ENCODE measurements around the gene SLC12A8.
"Not testable (repeated sequence)": the region's sequence is repeated elsewhere in the genome, so short reads cannot be mapped to it uniquely, and the experiment has no call there.

Gene SLC12A8

GRCh38 chr3:125110016-125110875, 102.3 kb downstream of the SLC12A8 start:
- DNase-seq (ENCODE audit: low read depth): no peak

- no peak for DNase-seq (ENCODE audit: low read depth)
Measured at GRCh38 chr3:125109536-125109925, 103.0 kb downstream of the SLC12A8 start.

GRCh38 chr3:125108833-125109535, 103.6 kb downstream of the SLC12A8 start:
- no peak for DNase-seq (ENCODE audit: low read depth)

GRCh38 chr3:125107861-125108567, 104.5 kb downstream of the SLC12A8 start:
- DNase-seq (ENCODE audit: low read depth): no peak

GRCh38 chr3:125107363-125107762, 105.2 kb downstream of the SLC12A8 start:
- DNase-seq (ENCODE audit: low read depth): no peak

GRCh38 chr3:125105116-125105515, 107.4 kb downstream of the SLC12A8 start:
- no peak for DNase-seq (ENCODE audit: low read depth)

- no peak for DNase-seq (ENCODE audit: low read depth)
Measured at GRCh38 chr3:125104639-125105038, 107.9 kb downstream of the SLC12A8 start.

- no peak for DNase-seq (ENCODE audit: low read depth)
Measured at GRCh38 chr3:125103406-125103805, 109.1 kb downstream of the SLC12A8 start.

- no peak for DNase-seq (ENCODE audit: low read depth)
Measured at GRCh38 chr3:125102470-125102869, 110.1 kb downstream of the SLC12A8 start.

GRCh38 chr3:125098611-125099291, 113.8 kb downstream of the SLC12A8 start:
- DNase-seq (ENCODE audit: low read depth): no peak

- no peak for DNase-seq (ENCODE audit: low read depth)
Measured at GRCh38 chr3:125090649-125091048, 121.9 kb downstream of the SLC12A8 start.

- no peak for DNase-seq (ENCODE audit: low read depth)
Measured at GRCh38 chr3:125087768-125088391, 124.7 kb downstream of the SLC12A8 start.

- DNase-seq (ENCODE audit: low read depth): no peak
Measured at GRCh38 chr3:125085166-125085565, 127.4 kb downstream of the SLC12A8 start.

GRCh38 chr3:125083776-125084175, 128.8 kb downstream of the SLC12A8 start:
- no peak for DNase-seq (ENCODE audit: low read depth)

- not testable (repeated sequence) for DNase-seq (ENCODE audit: low read depth)
Measured at GRCh38 chr3:125082339-125082738, 130.2 kb downstream of the SLC12A8 start.

GRCh38 chr3:125080077-125080476, 132.5 kb downstream of the SLC12A8 start:
- no peak for DNase-seq (ENCODE audit: low read depth)

- DNase-seq (ENCODE audit: low read depth): no peak
Measured at GRCh38 chr3:125079675-125080045, 132.9 kb downstream of the SLC12A8 start.

- no peak for DNase-seq (ENCODE audit: low read depth)
Measured at GRCh38 chr3:125078951-125079674, 133.4 kb downstream of the SLC12A8 start.

GRCh38 chr3:125077864-125078263, 134.7 kb downstream of the SLC12A8 start:
- no peak for DNase-seq (ENCODE audit: low read depth)

- DNase-seq (ENCODE audit: low read depth): no peak
Measured at GRCh38 chr3:125076464-125076863, 136.1 kb downstream of the SLC12A8 start.

- no peak for DNase-seq (ENCODE audit: low read depth)
Measured at GRCh38 chr3:125075738-125076137, 136.8 kb downstream of the SLC12A8 start.
